ENCODE measurements around the gene ZFC3H1. TPM values are rescaled to one million over a fixed set of nuclear protein-coding genes. Genes with fewer than 3 reads are reported as not detected.

Gene ZFC3H1
- total and polyA plus RNA-seq, 2 of the 13 experiments (the other 11 are each of a cell fraction or from before 2014, with no cell fraction given), result 17.1 to 38.3 TPM

DNA sequence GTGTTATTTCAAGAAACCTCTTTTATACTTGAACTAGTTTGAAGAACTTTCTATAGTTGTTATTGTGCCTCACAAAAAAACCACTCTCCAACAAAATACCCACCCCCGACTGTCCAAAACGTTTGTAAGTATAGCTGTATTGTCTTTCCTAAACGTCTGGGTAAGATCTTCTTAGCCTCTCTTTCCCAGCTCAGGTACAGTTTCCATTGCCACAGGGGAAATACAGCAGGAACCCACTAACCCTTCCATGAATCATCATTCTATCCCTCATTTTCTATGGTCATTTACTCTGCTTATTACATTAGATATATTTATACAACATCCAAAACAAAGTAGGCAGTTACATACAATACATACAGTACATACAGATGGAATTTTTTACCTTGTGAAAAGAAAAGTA is 70.8 kb downstream of the ZFC3H1 start:
- Histone ChIP-seq H3K4me3 (replicated peaks in 1 of 3; ENCODE audit: insufficient read depth in 1 of 3, low read depth in 2 of 3, low read length in 3 of 3) (no peak overlapping the region), H3K4me2 (ENCODE audit: low read depth, low read length) (no peak overlapping the region), H2AFZ (ENCODE audit: low read length) (no peak overlapping the region), H3K36me3 (replicated peaks in 1 of 2; ENCODE audit: control insufficient read depth in 1 of 2, insufficient read depth in 2 of 2, low read length in 2 of 2) (no peaks in the 10 kb centered on the region), H4K20me1 (ENCODE audit: insufficient read depth, low read length) (no peaks in the 10 kb centered on the region), H3K27ac (ENCODE audit: extremely low read length, insufficient read depth, low read length) (no peak overlapping the region), H3K4me1 (ENCODE audit: insufficient read depth, low read length) (peaks cover 19% of the 10 kb centered on the region), H3K79me2 (ENCODE audit: insufficient read depth, low read length) (no peaks in the 10 kb centered on the region), H3K9me3 (ENCODE audit: low read length) (no peaks in the 10 kb centered on the region), H3K27me3 (ENCODE audit: control insufficient read depth in 1 of 2, insufficient read depth in 2 of 2, low read length in 2 of 2) (no peaks in the 10 kb centered on the region), H3K9ac (ENCODE audit: insufficient read depth, low read depth, low read length) (no peak overlapping the region)
- in situ Hi-C loops (cut with HindIII; ENCODE audit: extremely low pct_ligation_motif_present, low pct_unique_long_range_greater_than_20kb), result no loop called here
- TF ChIP-seq IRX3 (CRISPR knock-in tag; IDR thresholded peaks at IDR 0.05; ENCODE audit: borderline replicate concordance, low read depth), result no peak
- TF ChIP-seq, protein P1, sequence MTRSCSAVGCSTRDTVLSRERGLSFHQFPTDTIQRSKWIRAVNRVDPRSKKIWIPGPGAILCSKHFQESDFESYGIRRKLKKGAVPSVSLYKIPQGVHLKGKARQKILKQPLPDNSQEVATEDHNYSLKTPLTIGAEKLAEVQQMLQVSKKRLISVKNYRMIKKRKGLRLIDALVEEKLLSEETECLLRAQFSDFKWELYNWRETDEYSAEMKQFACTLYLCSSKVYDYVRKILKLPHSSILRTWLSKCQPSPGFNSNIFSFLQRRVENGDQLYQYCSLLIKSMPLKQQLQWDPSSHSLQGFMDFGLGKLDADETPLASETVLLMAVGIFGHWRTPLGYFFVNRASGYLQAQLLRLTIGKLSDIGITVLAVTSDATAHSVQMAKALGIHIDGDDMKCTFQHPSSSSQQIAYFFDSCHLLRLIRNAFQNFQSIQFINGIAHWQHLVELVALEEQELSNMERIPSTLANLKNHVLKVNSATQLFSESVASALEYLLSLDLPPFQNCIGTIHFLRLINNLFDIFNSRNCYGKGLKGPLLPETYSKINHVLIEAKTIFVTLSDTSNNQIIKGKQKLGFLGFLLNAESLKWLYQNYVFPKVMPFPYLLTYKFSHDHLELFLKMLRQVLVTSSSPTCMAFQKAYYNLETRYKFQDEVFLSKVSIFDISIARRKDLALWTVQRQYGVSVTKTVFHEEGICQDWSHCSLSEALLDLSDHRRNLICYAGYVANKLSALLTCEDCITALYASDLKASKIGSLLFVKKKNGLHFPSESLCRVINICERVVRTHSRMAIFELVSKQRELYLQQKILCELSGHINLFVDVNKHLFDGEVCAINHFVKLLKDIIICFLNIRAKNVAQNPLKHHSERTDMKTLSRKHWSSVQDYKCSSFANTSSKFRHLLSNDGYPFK (CRISPR knock-in tag; IDR thresholded peaks at IDR 0.05; ENCODE audit: borderline replicate concordance), result no peak
- no peak for TF ChIP-seq ZNF331 (CRISPR knock-in tag; IDR thresholded peaks at IDR 0.05)
- no peak for TF ChIP-seq ZNF773 (CRISPR knock-in tag; IDR thresholded peaks at IDR 0.05; ENCODE audit: borderline replicate concordance)
- no peak for TF ChIP-seq NAIF1 (CRISPR knock-in tag; IDR thresholded peaks at IDR 0.05; ENCODE audit: borderline replicate concordance)
- no peak for TF ChIP-seq ZNF136 (CRISPR knock-in tag; IDR thresholded peaks at IDR 0.05; ENCODE audit: low read depth)
- no peak for TF ChIP-seq MIXL1 (CRISPR knock-in tag; IDR thresholded peaks at IDR 0.05)
- TF ChIP-seq, protein P2, sequence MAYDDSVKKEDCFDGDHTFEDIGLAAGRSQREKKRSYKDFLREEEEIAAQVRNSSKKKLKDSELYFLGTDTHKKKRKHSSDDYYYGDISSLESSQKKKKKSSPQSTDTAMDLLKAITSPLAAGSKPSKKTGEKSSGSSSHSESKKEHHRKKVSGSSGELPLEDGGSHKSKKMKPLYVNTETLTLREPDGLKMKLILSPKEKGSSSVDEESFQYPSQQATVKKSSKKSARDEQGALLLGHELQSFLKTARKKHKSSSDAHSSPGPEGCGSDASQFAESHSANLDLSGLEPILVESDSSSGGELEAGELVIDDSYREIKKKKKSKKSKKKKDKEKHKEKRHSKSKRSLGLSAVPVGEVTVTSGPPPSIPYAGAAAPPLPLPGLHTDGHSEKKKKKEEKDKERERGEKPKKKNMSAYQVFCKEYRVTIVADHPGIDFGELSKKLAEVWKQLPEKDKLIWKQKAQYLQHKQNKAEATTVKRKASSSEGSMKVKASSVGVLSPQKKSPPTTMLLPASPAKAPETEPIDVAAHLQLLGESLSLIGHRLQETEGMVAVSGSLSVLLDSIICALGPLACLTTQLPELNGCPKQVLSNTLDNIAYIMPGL (CRISPR knock-in tag; IDR thresholded peaks at IDR 0.05; ENCODE audit: borderline replicate concordance in 1 of 2, low read depth in 1 of 2), result no peak
- TF ChIP-seq ZFP82 (CRISPR knock-in tag; IDR thresholded peaks at IDR 0.05; ENCODE audit: borderline replicate concordance), result no peak
- TF ChIP-seq TSC22D2 (CRISPR knock-in tag; IDR thresholded peaks at IDR 0.05; ENCODE audit: borderline replicate concordance), result no peak
- TF ChIP-seq, protein P3, sequence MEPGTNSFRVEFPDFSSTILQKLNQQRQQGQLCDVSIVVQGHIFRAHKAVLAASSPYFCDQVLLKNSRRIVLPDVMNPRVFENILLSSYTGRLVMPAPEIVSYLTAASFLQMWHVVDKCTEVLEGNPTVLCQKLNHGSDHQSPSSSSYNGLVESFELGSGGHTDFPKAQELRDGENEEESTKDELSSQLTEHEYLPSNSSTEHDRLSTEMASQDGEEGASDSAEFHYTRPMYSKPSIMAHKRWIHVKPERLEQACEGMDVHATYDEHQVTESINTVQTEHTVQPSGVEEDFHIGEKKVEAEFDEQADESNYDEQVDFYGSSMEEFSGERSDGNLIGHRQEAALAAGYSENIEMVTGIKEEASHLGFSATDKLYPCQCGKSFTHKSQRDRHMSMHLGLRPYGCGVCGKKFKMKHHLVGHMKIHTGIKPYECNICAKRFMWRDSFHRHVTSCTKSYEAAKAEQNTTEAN (CRISPR knock-in tag; conservative IDR thresholded peaks at IDR 0.05), result no peak
- DNase-seq (ENCODE audit: low spot score), result no peak
- 36% methylated on average over 3 of the region's 3 CpGs for WGBS (ENCODE audit: low lambda C conversion rate)
- intact Hi-C loops (cut with micrococcal nuclease; ENCODE audit: unreplicated experiment), result no loop called here
- CTCF ChIA-PET (ENCODE audit: low intra/inter-chr PET ratio, low total read pairs), result no interaction called here
- POLR2A ChIA-PET, result no interaction called here
- no TSS peak for BruUV-seq (replicated peaks)
- ATAC-seq, result no peak
- FAIRE-seq, result no peak

All from HepG2 (cell line).